Liver (tissue), 9 donors: ENCODE data around the gene LCT. TPM values are rescaled to one million over a fixed set of nuclear protein-coding genes. Genes with fewer than 3 reads are reported as not detected.

Experiments
- DNase-seq: peaks from one replicate; pipeline ENCODE4 v3.0.0-alpha.2; 2017; ENCODE audit warnings: low spot score
- H3K27ac ChIP-seq, 2 donors: one replicate each; pipeline ENCODE4 v1.7.0; 2013; ENCODE audit warnings: inconsistent platforms in 2 of 2, low read length in 2 of 2, control low read depth in 1 of 2, low read depth in 1 of 2, mild to moderate bottlenecking in 1 of 2
- H3K27me3 ChIP-seq, 4 donors: one replicate each; pipeline versions ENCODE4 v1.6.1 to v1.7.0; 2013; ENCODE audit warnings: low read length in 3 of 4, inconsistent platforms in 1 of 4, mild to moderate bottlenecking in 1 of 4, moderate library complexity in 1 of 4; ENCODE audit not compliant: control insufficient read depth in 4 of 4, insufficient read depth in 4 of 4
- H3K36me3 ChIP-seq, 4 donors: one replicate each; pipeline versions ENCODE4 v1.6.1 to v1.7.0; 2013; ENCODE audit warnings: low read length in 3 of 4, mild to moderate bottlenecking in 3 of 4, low read depth in 1 of 4, moderate library complexity in 1 of 4; ENCODE audit not compliant: control insufficient read depth in 4 of 4, insufficient read depth in 3 of 4
- H3K4me1 ChIP-seq, 4 donors: one replicate each; pipeline versions ENCODE4 v1.6.1 to v1.7.0; 2013; ENCODE audit warnings: low read length in 3 of 4, mild to moderate bottlenecking in 3 of 4, moderate library complexity in 1 of 4; ENCODE audit not compliant: control insufficient read depth in 4 of 4, insufficient read depth in 4 of 4
- H3K4me3 ChIP-seq, 3 donors: one replicate each; pipeline versions ENCODE4 v1.6.1 to v1.7.0; 2013; ENCODE audit warnings: low read length in 3 of 3, control low read depth in 1 of 3, low read depth in 1 of 3, mild to moderate bottlenecking in 1 of 3
- H3K9ac ChIP-seq, 2 donors: one replicate each; pipeline ENCODE4 v1.7.0; 2013; ENCODE audit warnings: low read length in 2 of 2, mild to moderate bottlenecking in 2 of 2, moderate library complexity in 2 of 2, control low read depth in 1 of 2, low read depth in 1 of 2
- H3K9me3 ChIP-seq, 4 donors: one replicate each; pipeline versions ENCODE4 v1.6.1 to v1.7.0; 2013; ENCODE audit warnings: low read length in 3 of 4; ENCODE audit not compliant: control insufficient read depth in 4 of 4
- ATF3 ChIP-seq: IDR thresholded peaks from 2 replicates; pipeline ENCODE4 v1.6.1; 2016; ENCODE audit warnings: antibody characterized with exemption
- CTCF ChIP-seq: fragments of 150-350 bp; IDR thresholded peaks from 2 replicates; pipeline ENCODE4 v1.5.1; 2017; ENCODE audit warnings: improper control_type of control experiment, low read depth, low read length; ENCODE audit not compliant: missing input control
- EGR1 ChIP-seq, 2 donors: IDR thresholded peaks; 2 replicates each; pipeline ENCODE4 v1.6.1; 2016 to 2018; ENCODE audit warnings: antibody characterized with exemption in 2 of 2, low read depth in 2 of 2
- FOXA1 ChIP-seq: IDR thresholded peaks from 2 replicates; pipeline ENCODE4 v1.6.1; 2016; ENCODE audit warnings: antibody characterized with exemption
- FOXA2 ChIP-seq: IDR thresholded peaks from 2 replicates; pipeline ENCODE4 v1.6.1; 2016; ENCODE audit warnings: antibody characterized with exemption
- GABPA ChIP-seq, 2 donors: IDR thresholded peaks in 1 of 2; conservative IDR thresholded peaks in 1 of 2; 2 replicates each; pipeline ENCODE4 v1.6.1; 2016; ENCODE audit warnings: antibody characterized with exemption in 2 of 2, mild to moderate bottlenecking in 1 of 2, moderate library complexity in 1 of 2
- HNF4A ChIP-seq, 2 donors: conservative IDR thresholded peaks; 2 replicates each; pipeline ENCODE4 v1.6.1; 2016; ENCODE audit warnings: antibody characterized with exemption in 2 of 2, mild to moderate bottlenecking in 2 of 2
- HNF4G ChIP-seq: IDR thresholded peaks from 2 replicates; pipeline ENCODE4 v1.6.1; 2016; ENCODE audit warnings: antibody characterized with exemption
- JUND ChIP-seq, 2 donors: IDR thresholded peaks; 2 replicates each; pipeline ENCODE4 v1.6.1; 2016; ENCODE audit warnings: antibody characterized with exemption in 2 of 2
- MAX ChIP-seq: IDR thresholded peaks from 2 replicates; pipeline ENCODE4 v1.6.1; 2016; ENCODE audit warnings: antibody characterized with exemption
- NR2F2 ChIP-seq: IDR thresholded peaks from 2 replicates; pipeline ENCODE4 v1.6.1; 2016; ENCODE audit warnings: antibody characterized with exemption
- RAD21 ChIP-seq, 2 donors: IDR thresholded peaks; 2 replicates each; pipeline ENCODE4 v1.6.1; 2016; ENCODE audit warnings: antibody characterized with exemption in 2 of 2, mild to moderate bottlenecking in 2 of 2
- RXRA ChIP-seq, 2 donors: IDR thresholded peaks; 2 replicates each; pipeline ENCODE4 v1.6.1; 2017 to 2018; ENCODE audit warnings: antibody characterized with exemption in 2 of 2, mild to moderate bottlenecking in 1 of 2
- SP1 ChIP-seq: IDR thresholded peaks from 2 replicates; pipeline ENCODE4 v1.6.1; 2018; ENCODE audit warnings: antibody characterized with exemption, mild to moderate bottlenecking
- TAF1 ChIP-seq: conservative IDR thresholded peaks from 2 replicates; pipeline ENCODE4 v1.6.1; 2016; ENCODE audit warnings: antibody characterized with exemption, mild to moderate bottlenecking
- YY1 ChIP-seq: IDR thresholded peaks from 2 replicates; pipeline ENCODE4 v1.6.1; 2016; ENCODE audit warnings: antibody characterized with exemption, mild to moderate bottlenecking
- ZBTB33 ChIP-seq: IDR thresholded peaks from 2 replicates; pipeline ENCODE4 v1.6.1; 2016; ENCODE audit warnings: antibody characterized with exemption
- WGBS: extraction: QIAGEN DNeasy Blood & Tissue Kit; methylation state at CpG from one replicate; pipeline ENCODE4 v1.1.7; 2013; 5-methylcytosine and 5-hydroxymethylcytosine counted together
- polyA plus RNA-seq, 2 donors: library from polyadenylated mRNA; stranded (reverse) in 1 of 2; unstranded in 1 of 2; fragments of 200-250 nt in 1 of 2; fragments of >200 nt in 1 of 2; fragmentation: Nextera tagmentation in 1 of 2; extraction: Ambion mirVana in 1 of 2; gene quantifications; one replicate each; pipeline versions ENCODE4 v1.2.1 to v1.2.3, GENCODE V29; 2013 to 2015
- total RNA-seq, 2 donors: library from RNA; depleted of rRNA; stranded (reverse); fragments of >200 nt; gene quantifications; one replicate each; pipeline ENCODE4 v1.2.3, GENCODE V29; 2014
- TF ChIP-seq, protein P1 (sequence below): IDR thresholded peaks from 2 replicates; pipeline ENCODE4 v1.6.1; 2016; ENCODE audit warnings: antibody characterized with exemption, mild to moderate bottlenecking
- donor health status: healthy.
- donor health status: healthy.
- donor health status: healthy.
- donor health status: healthy.
- donor health status: healthy.

LCT gene
- total and polyA plus RNA-seq, 4 donors = not detected

DNA sequence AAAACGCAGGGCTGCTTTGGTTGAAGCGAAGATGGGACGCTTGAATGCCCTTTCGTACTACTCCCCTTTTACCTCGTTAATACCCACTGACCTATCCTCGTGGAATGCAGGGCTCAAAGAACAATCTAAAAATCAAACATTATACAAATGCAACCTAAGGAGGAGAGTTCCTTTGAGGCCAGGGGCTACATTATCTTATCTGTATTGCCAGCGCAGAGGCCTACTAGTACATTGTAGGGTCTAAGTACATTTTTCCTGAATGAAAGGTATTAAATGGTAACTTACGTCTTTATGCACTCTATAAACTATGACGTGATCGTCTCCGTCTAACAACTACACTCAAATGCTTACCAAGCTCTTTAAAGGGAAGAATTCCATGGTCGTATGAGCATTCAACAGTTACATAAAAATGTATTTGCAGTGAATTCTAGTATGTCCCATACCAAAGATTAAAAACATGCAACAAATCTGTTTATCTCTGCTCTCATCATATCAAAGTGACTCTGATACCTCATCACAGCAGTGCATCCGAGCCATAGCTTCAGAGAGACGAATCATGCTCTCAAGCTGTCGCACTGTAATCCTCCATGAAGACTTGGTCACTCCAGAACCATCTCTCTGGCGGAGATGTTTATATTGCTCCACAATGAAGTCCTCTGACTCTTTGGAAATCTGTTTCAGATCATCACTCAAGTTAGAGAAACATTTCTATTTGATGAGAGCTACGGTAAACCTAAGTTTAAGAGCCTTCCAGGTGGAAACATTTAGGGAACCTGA is 14.1 kb upstream of the LCT start:
- Histone ChIP-seq H3K27ac (no peak overlapping the region), H3K9ac (no peak overlapping the region), H3K36me3 (peaks cover 0 to 10% (median 0%) of the 10 kb centered on the region in 4 donors), H3K27me3 (no peaks in the 10 kb centered on the region), H3K4me1 (no peaks in the 10 kb centered on the region), H3K4me3 (no peak overlapping the region), H3K9me3 (no peaks in the 10 kb centered on the region)
- TF ChIP-seq EGR1 (IDR thresholded peaks at IDR 0.05; ENCODE audit: low read depth in 2 of 2) (no peak), HNF4A (conservative IDR thresholded peaks at IDR 0.05) (no peak), YY1 (no peak), JUND (IDR thresholded peaks at IDR 0.05) (no peak), ATF3 (no peak), FOXA2 (no peak), GABPA (IDR thresholded peaks at IDR 0.05 in 1 of 2, conservative IDR thresholded peaks at IDR 0.05 in 1 of 2) (no peak), ZBTB33 (no peak), RXRA (IDR thresholded peaks at IDR 0.05) (no peak), SP1 (no peak), HNF4G (no peak), FOXA1 (no peak), NR2F2 (no peak), RAD21 (IDR thresholded peaks at IDR 0.05) (no peak), TAF1 (no peak), MAX (no peak), CTCF (no peak)
- TF ChIP-seq, protein P1, sequence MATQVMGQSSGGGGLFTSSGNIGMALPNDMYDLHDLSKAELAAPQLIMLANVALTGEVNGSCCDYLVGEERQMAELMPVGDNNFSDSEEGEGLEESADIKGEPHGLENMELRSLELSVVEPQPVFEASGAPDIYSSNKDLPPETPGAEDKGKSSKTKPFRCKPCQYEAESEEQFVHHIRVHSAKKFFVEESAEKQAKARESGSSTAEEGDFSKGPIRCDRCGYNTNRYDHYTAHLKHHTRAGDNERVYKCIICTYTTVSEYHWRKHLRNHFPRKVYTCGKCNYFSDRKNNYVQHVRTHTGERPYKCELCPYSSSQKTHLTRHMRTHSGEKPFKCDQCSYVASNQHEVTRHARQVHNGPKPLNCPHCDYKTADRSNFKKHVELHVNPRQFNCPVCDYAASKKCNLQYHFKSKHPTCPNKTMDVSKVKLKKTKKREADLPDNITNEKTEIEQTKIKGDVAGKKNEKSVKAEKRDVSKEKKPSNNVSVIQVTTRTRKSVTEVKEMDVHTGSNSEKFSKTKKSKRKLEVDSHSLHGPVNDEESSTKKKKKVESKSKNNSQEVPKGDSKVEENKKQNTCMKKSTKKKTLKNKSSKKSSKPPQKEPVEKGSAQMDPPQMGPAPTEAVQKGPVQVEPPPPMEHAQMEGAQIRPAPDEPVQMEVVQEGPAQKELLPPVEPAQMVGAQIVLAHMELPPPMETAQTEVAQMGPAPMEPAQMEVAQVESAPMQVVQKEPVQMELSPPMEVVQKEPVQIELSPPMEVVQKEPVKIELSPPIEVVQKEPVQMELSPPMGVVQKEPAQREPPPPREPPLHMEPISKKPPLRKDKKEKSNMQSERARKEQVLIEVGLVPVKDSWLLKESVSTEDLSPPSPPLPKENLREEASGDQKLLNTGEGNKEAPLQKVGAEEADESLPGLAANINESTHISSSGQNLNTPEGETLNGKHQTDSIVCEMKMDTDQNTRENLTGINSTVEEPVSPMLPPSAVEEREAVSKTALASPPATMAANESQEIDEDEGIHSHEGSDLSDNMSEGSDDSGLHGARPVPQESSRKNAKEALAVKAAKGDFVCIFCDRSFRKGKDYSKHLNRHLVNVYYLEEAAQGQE = no peak
- 90% methylated on average over 17 of the region's 17 CpGs for WGBS
- DNase-seq = no peak
